SK-N-SH (cell line): ENCODE data around the gene TFB2M. TPM values are rescaled to one million over a fixed set of nuclear protein-coding genes. Genes with fewer than 3 reads are reported as not detected.

Source experiments
- CTCF ChIA-PET: fragments of 300-600, 350-600 bp; formaldehyde crosslinking; extraction: SDS; loops from one replicate; lab custom pipeline; 2021; lab: Yijun Ruan, JAX
- POLR2A ChIA-PET: fragments of 350-600 bp; sonication (Branson Sonifier 250); formaldehyde crosslinking; extraction: SDS; loops from one replicate; lab custom pipeline; 2020; ENCODE audit warnings: antibody characterized with exemption, inconsistent platforms; lab: Yijun Ruan, JAX
- DNase-seq: peaks from one replicate; pipeline ENCODE4 v3.0.0; 2012
- H2AFZ ChIP-seq: fragments of 200-600 bp; sonication (generic); 2 replicates; pipeline ENCODE4 v1.8.1; 2016; ENCODE audit warnings: antibody characterized with exemption, mild to moderate bottlenecking, low read depth
- H3F3A ChIP-seq: fragments of 200-600 bp; sonication (generic); replicated peaks from 2 replicates; pipeline ENCODE3; 2016; ENCODE audit warnings: antibody characterized with exemption, mild to moderate bottlenecking; ENCODE audit not compliant: insufficient read depth
- H3K27ac ChIP-seq, 2 experiments: fragments of 200-500 bp in 1 of 2; fragments of 200-600 bp in 1 of 2; sonication (Bioruptor generic) in 1 of 2; sonication (generic), shearing (Covaris generic) in 1 of 2; 2 replicates each; pipeline versions ENCODE4 v1.5.1 to v1.6.1; 2014 to 2016; ENCODE audit warnings: low read depth in 2 of 2, inconsistent platforms in 1 of 2, low read length in 1 of 2, mild to moderate bottlenecking in 1 of 2, mixed read lengths in 1 of 2
- H3K27me3 ChIP-seq: fragments of 200-600 bp; sonication (generic), shearing (Covaris generic); 2 replicates; pipeline ENCODE4 v1.6.1; 2016; ENCODE audit warnings: mixed run types; ENCODE audit not compliant: insufficient read depth
- H3K36me3 ChIP-seq, 2 experiments: fragments of 200-500 bp in 1 of 2; fragments of 200-600 bp in 1 of 2; sonication (Bioruptor generic) in 1 of 2; sonication (generic) in 1 of 2; replicated peaks in 1 of 2; 2 replicates each; pipeline versions ENCODE3 to v1.5.1; 2014 to 2016; ENCODE audit warnings: low read length in 1 of 2, mild to moderate bottlenecking in 1 of 2; ENCODE audit not compliant: insufficient read depth in 2 of 2, control insufficient read depth in 1 of 2
- H3K4me1 ChIP-seq, 2 experiments: fragments of 200-500 bp in 1 of 2; fragments of 200-600 bp in 1 of 2; sonication (Bioruptor generic) in 1 of 2; sonication (generic), shearing (Covaris generic) in 1 of 2; 2 replicates each; pipeline versions ENCODE4 v1.5.1 to v1.6.1; 2014 to 2016; ENCODE audit warnings: low read depth in 1 of 2, low read length in 1 of 2, mixed run types in 1 of 2; ENCODE audit not compliant: insufficient read depth in 2 of 2, control insufficient read depth in 1 of 2
- H3K4me2 ChIP-seq: fragments of 200-600 bp; sonication (generic), shearing (Covaris generic); 2 replicates; pipeline ENCODE4 v1.6.1; 2017; ENCODE audit warnings: mixed run types
- H3K4me3 ChIP-seq, 2 experiments: fragments of 200-500 bp in 1 of 2; fragments of 200-600 bp in 1 of 2; sonication (Bioruptor generic) in 1 of 2; sonication (generic), shearing (Covaris generic) in 1 of 2; 2 replicates each; pipeline versions ENCODE4 v1.5.1 to v1.8.1; 2014 to 2016; ENCODE audit warnings: low read depth in 2 of 2, inconsistent platforms in 1 of 2, low read length in 1 of 2, mild to moderate bottlenecking in 1 of 2, mixed read lengths in 1 of 2, moderate library complexity in 1 of 2
- H3K79me2 ChIP-seq: fragments of 200-600 bp; sonication (generic); 2 replicates; pipeline ENCODE4 v1.8.1; 2017; ENCODE audit warnings: mild to moderate bottlenecking; ENCODE audit not compliant: insufficient read depth
- H3K9ac ChIP-seq: fragments of 200-600 bp; sonication (generic); 2 replicates; pipeline ENCODE4 v1.6.1; 2017; ENCODE audit warnings: mixed run types
- H3K9me2 ChIP-seq: fragments of 200-600 bp; sonication (generic); 2 replicates; pipeline ENCODE4 v1.6.1; 2017; ENCODE audit warnings: mixed run types
- H3K9me3 ChIP-seq: fragments of 200-600 bp; sonication (generic); 2 replicates; pipeline ENCODE4 v1.6.1; 2017; ENCODE audit warnings: mixed run types, mild to moderate bottlenecking, moderate library complexity
- H4K20me1 ChIP-seq: fragments of 200-600 bp; sonication (generic); 2 replicates; pipeline ENCODE4 v1.6.1; 2017; ENCODE audit warnings: mild to moderate bottlenecking, mixed run types; ENCODE audit not compliant: insufficient read depth
- ELF1 ChIP-seq: IDR thresholded peaks from 2 replicates; pipeline ENCODE4 v1.4.0; 2012
- EP300 ChIP-seq, 2 experiments: IDR thresholded peaks; 2 replicates each; pipeline versions ENCODE4 v1.4.0 to v1.6.1; 2012; ENCODE audit warnings: borderline replicate concordance in 1 of 2, low read depth in 1 of 2, low read length in 1 of 2
- EZH2phosphoT487 ChIP-seq: fragments of 200-600 bp; sonication (generic); IDR thresholded peaks from 2 replicates; pipeline ENCODE4 v1.6.1; 2017; ENCODE audit warnings: low read depth, mixed run types, mild to moderate bottlenecking, antibody characterized with exemption, moderate library complexity, borderline replicate concordance
- FOXJ3 ChIP-seq: sonication (generic); formaldehyde crosslinking; IDR thresholded peaks from 2 replicates; pipeline ENCODE4 v1.5.1; 2020; ENCODE audit warnings: mild to moderate bottlenecking, missing genetic modification reagents
- JUND ChIP-seq: IDR thresholded peaks from 2 replicates; pipeline ENCODE4 v1.4.0; 2012
- MXI1 ChIP-seq: IDR thresholded peaks from 2 replicates; pipeline ENCODE4 v1.6.1; 2012; ENCODE audit warnings: mild to moderate bottlenecking, low read depth, low read length, improper control_type of control experiment
- NFIC ChIP-seq: IDR thresholded peaks from 2 replicates; pipeline ENCODE4 v1.4.0; 2012; ENCODE audit warnings: borderline replicate concordance
- NRF1 ChIP-seq: IDR thresholded peaks from 2 replicates; pipeline ENCODE4 v1.6.1; 2012; ENCODE audit warnings: low read depth, mild to moderate bottlenecking, low read length
- RCOR1 ChIP-seq: fragments of 150-350 bp; IDR thresholded peaks from 2 replicates; pipeline ENCODE4 v1.6.1; 2017; ENCODE audit warnings: antibody characterized with exemption, low read length
- RFX5 ChIP-seq: IDR thresholded peaks from 2 replicates; pipeline ENCODE4 v1.6.1; 2012; ENCODE audit warnings: mild to moderate bottlenecking, improper control_type of control experiment, low read length
- SMC3 ChIP-seq: IDR thresholded peaks from 2 replicates; pipeline ENCODE4 v1.6.1; 2012; ENCODE audit warnings: low read depth, low read length, improper control_type of control experiment
- YY1 ChIP-seq: IDR thresholded peaks from 2 replicates; pipeline ENCODE4 v1.4.0; 2012; ENCODE audit warnings: low read depth, mild to moderate bottlenecking
- WGBS: methylation state at CpG from one replicate; pipeline ENCODE4 v1.1.6; 2017; ENCODE audit warnings: low lambda C conversion rate; 5-methylcytosine and 5-hydroxymethylcytosine counted together
- polyA plus RNA-seq, 3 experiments: library from polyadenylated mRNA; depleted of rRNA; stranded (reverse); fragments of >200 nt; gene quantifications; 2 replicates each; pipeline ENCODE4 v1.2.3, GENCODE V29; 2012
- TF ChIP-seq, protein P1 (sequence below): IDR thresholded peaks from 2 replicates; pipeline ENCODE4 v1.4.0; 2012; ENCODE audit warnings: low read depth, borderline replicate concordance
- TF ChIP-seq, protein P2 (sequence below): fragments of 150-350 bp; IDR thresholded peaks from 2 replicates; pipeline ENCODE4 v1.6.1; 2016; ENCODE audit warnings: mild to moderate bottlenecking, low read depth, low read length
- TF ChIP-seq, protein P3 (sequence below): IDR thresholded peaks from 2 replicates; pipeline ENCODE4 v1.4.0; 2012; ENCODE audit warnings: low read depth, borderline replicate concordance
- TF ChIP-seq, protein P4 (sequence below): IDR thresholded peaks from 2 replicates; pipeline ENCODE4 v1.4.0; 2012; ENCODE audit warnings: low read depth
- TF ChIP-seq, protein P5 (sequence below): fragments of 150-350 bp; IDR thresholded peaks from 2 replicates; pipeline ENCODE4 v1.6.1; 2017; ENCODE audit warnings: antibody characterized with exemption, low read length, low read depth, borderline replicate concordance

Gene TFB2M
- polyA plus RNA-seq, 1 of the 3 experiments (the other 2 are of a cell fraction) = 17.3 TPM

DNA sequence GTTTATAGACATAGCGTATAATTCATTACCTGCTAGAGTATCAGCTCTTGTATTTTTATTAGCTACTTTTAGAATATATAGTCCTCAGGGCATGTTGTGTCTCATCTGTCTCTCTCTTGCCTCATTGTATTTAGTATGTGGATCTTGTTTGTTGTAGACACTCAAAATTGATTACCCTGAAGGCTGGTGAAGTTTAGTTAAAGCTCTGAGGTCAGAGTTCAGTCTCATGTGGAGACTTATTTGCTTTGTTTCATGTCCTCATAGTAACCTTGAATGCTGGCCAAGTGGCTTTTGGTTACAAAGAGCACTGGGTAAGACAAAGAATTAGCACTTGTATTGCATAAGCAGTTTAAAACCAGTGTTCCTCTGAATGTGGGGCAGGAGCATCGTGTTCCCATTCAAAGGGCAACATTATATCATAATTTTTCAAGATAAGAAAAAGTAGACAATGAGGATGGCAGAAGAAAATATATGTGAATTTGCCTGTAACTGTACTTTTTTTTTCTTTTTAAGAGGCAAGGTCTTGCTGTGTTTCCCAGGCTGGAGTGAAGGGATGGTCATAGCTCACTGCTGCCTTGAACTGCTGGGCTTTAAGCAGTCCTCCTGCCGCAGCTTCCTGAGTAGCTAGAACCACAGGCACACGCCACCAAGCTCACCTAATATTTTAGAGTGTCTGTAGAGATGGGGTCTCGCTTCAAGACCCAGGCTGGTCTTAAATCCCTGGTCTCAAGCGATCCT lies 17.6 kb upstream of the TFB2M start:
- H3K4me1 ChIP-seq = peaks cover 18 to 24% of the 10 kb centered on the region in 2 experiments; a peak in 3 of 4 replicates
- no peak overlapping the region for H3K4me2 ChIP-seq
- CTCF ChIA-PET = no interaction called here
- no peaks in the 10 kb centered on the region for H3K9me2 ChIP-seq
- H3F3A ChIP-seq = peaks cover 18% of the 10 kb centered on the region
- H3K27ac ChIP-seq = no peak overlapping the region; a peak in 2 of 4 replicates
- H4K20me1 ChIP-seq = no peaks in the 10 kb centered on the region
- H2AFZ ChIP-seq = no peak overlapping the region
- no peak overlapping the region for H3K4me3 ChIP-seq
- H3K9me3 ChIP-seq = no peaks in the 10 kb centered on the region
- no peak for DNase-seq
- POLR2A ChIA-PET = no interaction called here
- TF ChIP-seq RFX5 (no peak), YY1 (no peak), SMC3 (no peak), JUND (no peak), EP300 (IDR thresholded peaks at IDR 0.05; ENCODE audit: borderline replicate concordance in 1 of 2, low read depth in 1 of 2, low read length in 1 of 2) (no peak), NRF1 (no peak), NFIC (no peak), RCOR1 (no peak), ELF1 (no peak)
- TF ChIP-seq, protein P1, sequence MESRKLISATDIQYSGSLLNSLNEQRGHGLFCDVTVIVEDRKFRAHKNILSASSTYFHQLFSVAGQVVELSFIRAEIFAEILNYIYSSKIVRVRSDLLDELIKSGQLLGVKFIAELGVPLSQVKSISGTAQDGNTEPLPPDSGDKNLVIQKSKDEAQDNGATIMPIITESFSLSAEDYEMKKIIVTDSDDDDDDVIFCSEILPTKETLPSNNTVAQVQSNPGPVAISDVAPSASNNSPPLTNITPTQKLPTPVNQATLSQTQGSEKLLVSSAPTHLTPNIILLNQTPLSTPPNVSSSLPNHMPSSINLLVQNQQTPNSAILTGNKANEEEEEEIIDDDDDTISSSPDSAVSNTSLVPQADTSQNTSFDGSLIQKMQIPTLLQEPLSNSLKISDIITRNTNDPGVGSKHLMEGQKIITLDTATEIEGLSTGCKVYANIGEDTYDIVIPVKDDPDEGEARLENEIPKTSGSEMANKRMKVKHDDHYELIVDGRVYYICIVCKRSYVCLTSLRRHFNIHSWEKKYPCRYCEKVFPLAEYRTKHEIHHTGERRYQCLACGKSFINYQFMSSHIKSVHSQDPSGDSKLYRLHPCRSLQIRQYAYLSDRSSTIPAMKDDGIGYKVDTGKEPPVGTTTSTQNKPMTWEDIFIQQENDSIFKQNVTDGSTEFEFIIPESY = no peak
- TF ChIP-seq, protein P2, sequence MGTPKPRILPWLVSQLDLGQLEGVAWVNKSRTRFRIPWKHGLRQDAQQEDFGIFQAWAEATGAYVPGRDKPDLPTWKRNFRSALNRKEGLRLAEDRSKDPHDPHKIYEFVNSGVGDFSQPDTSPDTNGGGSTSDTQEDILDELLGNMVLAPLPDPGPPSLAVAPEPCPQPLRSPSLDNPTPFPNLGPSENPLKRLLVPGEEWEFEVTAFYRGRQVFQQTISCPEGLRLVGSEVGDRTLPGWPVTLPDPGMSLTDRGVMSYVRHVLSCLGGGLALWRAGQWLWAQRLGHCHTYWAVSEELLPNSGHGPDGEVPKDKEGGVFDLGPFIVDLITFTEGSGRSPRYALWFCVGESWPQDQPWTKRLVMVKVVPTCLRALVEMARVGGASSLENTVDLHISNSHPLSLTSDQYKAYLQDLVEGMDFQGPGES = no peak
- TF ChIP-seq, protein P3, sequence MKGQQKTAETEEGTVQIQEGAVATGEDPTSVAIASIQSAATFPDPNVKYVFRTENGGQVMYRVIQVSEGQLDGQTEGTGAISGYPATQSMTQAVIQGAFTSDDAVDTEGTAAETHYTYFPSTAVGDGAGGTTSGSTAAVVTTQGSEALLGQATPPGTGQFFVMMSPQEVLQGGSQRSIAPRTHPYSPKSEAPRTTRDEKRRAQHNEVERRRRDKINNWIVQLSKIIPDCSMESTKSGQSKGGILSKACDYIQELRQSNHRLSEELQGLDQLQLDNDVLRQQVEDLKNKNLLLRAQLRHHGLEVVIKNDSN = no peak
- peaks cover 0 to 19% of the 10 kb centered on the region in 2 experiments for H3K36me3 ChIP-seq
- H3K27me3 ChIP-seq = no peaks in the 10 kb centered on the region
- 94% methylated on average over 6 of the region's 6 CpGs for WGBS
- H3K9ac ChIP-seq = no peak overlapping the region
- H3K79me2 ChIP-seq = peaks cover 89% of the 10 kb centered on the region

DNA sequence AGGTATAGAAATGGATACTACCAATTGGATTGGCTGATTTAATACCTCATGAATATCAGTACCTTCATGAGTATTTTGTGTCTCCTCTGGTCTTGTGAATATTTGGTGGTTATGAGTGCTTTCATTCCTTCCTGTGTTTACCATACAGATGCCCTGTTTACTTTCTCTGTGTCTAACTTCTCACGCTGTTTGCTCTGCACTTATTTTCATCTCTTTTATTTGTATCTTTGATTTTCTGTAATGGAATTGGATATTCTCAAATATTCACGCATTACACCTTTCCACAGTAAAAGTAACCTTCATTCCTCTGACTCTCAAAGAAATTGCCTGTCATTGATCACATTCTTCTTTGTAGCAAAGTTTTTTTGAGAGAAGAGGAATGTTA lies 17.0 kb upstream of the TFB2M start:
- Histone ChIP-seq H3K9ac (no peak overlapping the region), H3K36me3 (peaks cover 0 to 19% of the 10 kb centered on the region in 2 experiments), H3K27ac (no peak overlapping the region; a peak in 3 of 4 replicates), H3K4me3 (no peak overlapping the region), H3K9me2 (no peaks in the 10 kb centered on the region), H2AFZ (no peak overlapping the region), H3K4me1 (peaks cover 15 to 27% of the 10 kb centered on the region in 2 experiments; a peak in 3 of 4 replicates), H3K4me2 (no peak overlapping the region), H3F3A (peaks cover 15% of the 10 kb centered on the region), H3K79me2 (peaks cover 95% of the 10 kb centered on the region), H3K27me3 (no peaks in the 10 kb centered on the region), H4K20me1 (no peaks in the 10 kb centered on the region), H3K9me3 (no peaks in the 10 kb centered on the region)
- WGBS = 92% methylated on average over 2 of the region's 2 CpGs
- DNase-seq = no peak
- TF ChIP-seq RFX5 = no peak
- TF ChIP-seq, protein P4, sequence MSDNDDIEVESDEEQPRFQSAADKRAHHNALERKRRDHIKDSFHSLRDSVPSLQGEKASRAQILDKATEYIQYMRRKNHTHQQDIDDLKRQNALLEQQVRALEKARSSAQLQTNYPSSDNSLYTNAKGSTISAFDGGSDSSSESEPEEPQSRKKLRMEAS = no peak
- no peak for TF ChIP-seq EZH2phosphoT487
- TF ChIP-seq FOXJ3 (CRISPR knock-in tag) = no peak
- TF ChIP-seq, protein P5, sequence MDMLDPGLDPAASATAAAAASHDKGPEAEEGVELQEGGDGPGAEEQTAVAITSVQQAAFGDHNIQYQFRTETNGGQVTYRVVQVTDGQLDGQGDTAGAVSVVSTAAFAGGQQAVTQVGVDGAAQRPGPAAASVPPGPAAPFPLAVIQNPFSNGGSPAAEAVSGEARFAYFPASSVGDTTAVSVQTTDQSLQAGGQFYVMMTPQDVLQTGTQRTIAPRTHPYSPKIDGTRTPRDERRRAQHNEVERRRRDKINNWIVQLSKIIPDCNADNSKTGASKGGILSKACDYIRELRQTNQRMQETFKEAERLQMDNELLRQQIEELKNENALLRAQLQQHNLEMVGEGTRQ = no peak
- no peak for TF ChIP-seq MXI1
- ChIA-PET CTCF (no interaction called here), POLR2A (no interaction called here)
